HG03045 (cell line): ENCODE measurements around the gene SYVN1.

ENCODE experiments used
- ATAC-seq: cut with Tn5 transposase; IDR thresholded peaks from one replicate; pipeline ENCODE4 v1.9.1; 2021; ENCODE audit warnings: mild to moderate bottlenecking, moderate library complexity; ENCODE audit not compliant: unreplicated experiment

Gene SYVN1

DNA sequence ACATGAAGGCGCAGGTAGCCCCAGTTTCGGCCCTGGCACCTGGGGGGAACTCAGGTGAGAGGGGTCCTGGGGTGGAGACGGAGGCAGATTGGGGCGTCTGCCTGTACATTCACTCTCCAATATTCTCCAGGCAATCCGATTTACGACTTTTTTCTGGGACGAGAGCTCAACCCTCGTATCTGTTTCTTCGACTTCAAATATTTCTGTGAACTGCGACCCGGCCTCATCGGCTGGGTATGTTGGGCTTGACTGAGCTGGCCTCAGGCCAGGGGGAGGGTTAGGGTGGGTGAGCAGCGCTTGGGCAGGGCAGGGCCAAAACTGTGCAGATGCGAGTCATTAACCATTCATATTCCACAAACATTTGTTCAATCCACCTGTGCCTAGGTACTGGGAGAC, 21.0 kb downstream of the SYVN1 start:
- no peak for ATAC-seq

DNA sequence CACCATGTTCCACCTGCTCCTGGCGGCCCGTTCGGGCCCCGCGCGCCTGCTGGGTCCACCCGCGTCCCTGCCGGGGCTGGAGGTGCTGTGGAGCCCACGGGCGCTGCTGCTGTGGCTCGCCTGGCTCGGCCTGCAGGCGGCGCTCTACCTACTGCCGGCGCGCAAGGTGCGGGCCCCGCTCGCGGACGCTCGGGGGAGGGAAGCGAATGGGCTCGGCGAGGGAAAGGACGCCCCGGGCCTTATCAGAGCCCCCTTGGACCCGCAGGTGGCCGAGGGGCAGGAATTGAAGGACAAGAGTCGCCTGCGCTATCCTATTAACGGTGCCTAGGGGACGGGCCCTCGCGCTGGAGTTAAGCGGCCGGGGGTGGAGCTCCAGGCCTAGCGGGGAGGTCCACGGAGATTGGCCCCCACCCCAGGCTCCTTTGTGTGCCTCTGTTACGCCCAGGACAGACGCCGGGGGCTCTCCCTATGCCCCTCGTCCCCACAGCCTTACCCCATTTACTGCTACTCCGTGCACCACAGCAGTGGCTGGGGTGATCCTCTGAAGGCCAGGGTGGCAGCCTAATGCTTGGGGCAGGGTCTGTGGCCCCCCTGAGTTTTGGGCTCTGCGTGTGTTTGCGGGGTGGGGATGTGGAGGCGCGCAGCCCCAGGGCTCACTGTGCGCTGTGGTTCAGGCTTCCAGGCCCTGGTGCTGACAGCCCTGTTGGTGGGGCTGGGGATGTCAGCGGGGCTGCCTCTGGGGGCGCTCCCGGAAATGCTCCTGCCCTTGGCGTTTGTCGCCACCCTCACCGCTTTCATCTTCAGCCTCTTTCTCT, 21.6 kb downstream of the SYVN1 start:
- peak; percentile 29 for ATAC-seq

DNA sequence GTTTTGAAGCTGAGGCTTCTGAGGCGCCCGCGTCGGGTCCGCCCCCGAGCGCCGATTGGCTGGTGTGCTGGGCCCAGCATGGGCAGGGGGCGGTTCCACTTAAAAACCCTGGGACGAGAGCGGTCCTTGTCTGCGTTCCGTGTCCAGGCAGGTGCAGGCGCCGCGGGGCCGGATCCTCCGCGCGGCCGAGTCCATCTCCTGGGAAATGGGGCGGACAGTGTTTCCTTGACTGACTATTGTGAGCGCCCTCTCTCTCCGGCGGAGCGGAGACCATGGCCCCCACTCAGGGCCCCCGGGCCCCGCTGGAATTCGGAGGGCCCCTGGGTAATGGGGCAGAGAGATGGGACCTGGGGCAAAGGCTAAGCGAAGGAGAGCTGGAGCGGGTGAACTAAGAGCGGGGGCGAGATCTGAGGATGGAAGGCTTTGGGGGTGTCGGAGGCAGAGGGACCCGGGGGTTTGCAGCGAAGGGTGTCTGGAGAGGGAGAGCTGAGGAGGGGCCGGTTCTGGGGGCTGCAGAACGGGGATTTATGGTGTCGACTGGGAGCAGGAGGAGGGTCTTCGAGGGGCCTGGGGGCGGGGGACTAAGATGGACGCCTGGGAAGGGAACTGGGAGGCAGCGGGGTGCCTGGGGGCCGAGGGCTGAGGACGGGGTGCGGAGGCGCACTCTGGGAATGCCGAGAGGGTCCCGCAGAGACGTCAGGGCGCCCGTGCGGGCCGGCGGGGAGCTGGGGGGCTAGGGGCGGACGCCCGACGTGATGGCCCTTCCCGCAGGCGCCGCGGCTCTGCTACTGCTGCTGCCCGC, 22.4 kb downstream of the SYVN1 start, which contains the start of gene TM7SF2:
TM7SF2 (plus strand) TSS at position 129 of the 802 bp plus-strand sequence; CDS start at position 273, 144 bp downstream.
- peak; percentile 56 for ATAC-seq

DNA sequence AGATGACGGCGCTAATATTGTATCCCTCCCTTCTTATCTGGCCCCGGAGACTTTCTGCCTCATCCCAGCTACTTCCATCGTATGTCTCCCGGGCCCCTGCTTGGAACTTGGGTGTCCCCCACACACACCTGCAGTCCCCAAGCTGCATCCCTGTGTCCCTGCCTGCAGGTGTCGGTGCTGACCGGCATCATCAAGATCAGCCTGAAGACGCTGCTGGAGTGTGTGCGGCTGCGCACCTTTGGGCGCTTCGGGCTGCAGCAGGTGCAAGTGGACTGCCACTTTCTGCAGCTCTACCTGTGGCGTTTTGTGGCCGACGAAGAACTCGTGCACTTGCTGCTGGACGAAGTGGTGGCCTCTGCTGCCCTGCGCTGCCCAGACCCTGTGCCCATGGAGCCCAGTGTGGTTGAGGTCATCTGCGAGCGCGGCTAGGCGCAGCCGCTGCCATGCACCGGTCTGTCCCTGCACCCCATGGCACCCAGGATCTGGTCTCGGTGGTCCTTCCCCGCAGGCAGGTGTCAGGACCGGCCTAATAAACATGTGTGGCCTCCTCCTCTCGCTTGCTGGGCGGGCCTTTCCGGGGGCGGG, 23.1 kb downstream of the SYVN1 start:
- no peak for ATAC-seq

DNA sequence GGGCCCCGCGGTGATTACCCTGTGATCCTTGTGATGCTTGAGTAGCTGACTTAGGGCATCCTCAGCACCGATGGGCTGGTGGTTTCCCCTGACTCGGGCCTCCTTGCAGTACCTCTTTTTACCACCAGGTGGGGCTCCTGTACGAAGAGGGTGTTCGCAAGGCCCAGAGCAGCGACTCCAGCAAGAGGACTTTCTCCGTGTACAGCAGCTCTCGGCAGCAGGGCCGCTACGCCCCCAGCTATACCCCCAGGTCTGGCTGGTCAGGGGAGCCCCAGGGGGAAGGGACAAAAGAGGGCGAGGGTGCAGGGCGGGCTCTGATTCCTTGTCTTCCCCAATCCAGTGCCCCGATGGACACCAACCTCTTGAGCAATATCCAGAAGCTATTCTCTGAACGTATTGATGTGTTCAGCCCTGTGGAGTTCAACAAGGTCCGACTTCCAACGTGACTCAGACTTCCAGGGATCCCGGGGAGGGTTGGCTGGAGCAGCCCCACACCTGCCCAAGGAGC, 23.9 kb downstream of the SYVN1 start:
- no peak for ATAC-seq

DNA sequence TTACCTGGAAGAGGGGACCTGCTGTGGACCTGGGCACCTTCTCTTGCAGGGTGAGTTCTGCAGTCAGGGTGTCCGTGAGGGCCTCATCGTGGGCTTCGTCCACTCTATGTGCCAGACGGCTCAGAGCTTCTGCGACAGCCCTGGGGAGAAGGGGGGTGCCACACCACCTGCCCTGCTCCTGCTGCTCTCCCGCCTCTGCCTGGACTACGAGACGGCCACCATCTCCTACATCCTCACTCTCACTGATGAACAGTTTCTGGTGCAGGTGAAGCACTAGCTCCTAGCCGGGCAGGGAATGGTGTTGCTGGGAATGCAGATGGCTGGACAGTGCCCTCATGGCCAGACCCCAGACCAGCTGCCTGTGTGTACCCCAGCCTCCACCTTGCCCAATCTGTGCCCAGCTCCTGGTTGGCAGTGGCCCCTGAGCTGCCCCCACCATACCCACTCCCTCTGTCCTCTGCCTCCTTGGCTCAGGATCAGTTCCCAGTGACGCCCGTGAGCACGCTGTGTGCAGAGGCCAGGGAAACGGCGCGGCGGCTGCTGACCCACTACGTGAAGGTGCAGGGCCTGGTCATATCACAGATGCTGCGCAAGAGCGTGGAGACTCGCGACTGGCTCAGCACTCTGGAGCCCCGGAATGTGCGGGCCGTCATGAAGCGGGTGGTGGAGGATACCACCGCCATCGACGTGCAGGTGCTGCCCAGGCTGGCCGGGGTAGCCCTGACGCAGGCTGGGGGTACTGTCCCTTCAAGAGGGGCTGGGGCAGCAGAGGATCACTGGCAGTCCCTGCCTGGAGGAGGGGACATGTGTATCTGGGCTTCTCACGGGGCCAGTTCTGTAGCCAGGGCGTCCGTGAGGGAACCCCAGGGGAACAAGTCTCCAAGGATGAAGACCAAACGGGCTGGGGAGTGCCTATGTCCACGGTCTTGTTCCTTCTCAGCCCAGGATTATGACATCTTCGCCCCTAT, 24.8 kb downstream of the SYVN1 start:
- no peak for ATAC-seq

DNA sequence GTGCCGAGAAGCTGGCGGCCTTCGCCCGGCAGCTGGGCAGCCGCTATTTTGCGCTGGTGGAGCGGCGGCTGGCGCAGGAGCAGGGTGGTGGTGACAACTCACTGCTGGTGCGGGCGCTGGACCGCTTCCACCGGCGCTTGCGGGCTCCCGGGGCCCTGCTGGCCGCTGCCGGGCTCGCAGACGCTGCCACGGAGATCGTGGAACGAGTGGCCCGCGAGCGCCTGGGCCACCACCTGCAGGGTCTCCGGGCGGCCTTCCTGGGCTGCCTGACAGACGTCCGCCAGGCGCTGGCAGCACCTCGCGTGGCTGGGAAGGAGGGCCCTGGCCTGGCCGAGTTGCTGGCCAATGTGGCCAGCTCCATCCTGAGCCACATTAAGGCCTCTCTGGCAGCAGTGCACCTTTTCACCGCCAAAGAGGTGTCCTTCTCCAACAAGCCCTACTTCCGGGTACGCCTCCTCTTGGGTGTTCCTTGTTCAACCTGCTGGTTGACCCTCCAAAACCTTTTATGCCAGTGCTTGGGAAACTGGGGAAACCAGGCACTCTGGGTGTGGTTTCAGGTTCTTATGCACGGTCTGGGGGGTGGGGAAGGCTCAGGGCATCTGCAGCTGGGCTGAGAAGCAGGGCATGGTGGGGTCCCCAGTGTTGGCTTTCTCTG, 25.7 kb downstream of the SYVN1 start:
- ATAC-seq, result no peak

DNA sequence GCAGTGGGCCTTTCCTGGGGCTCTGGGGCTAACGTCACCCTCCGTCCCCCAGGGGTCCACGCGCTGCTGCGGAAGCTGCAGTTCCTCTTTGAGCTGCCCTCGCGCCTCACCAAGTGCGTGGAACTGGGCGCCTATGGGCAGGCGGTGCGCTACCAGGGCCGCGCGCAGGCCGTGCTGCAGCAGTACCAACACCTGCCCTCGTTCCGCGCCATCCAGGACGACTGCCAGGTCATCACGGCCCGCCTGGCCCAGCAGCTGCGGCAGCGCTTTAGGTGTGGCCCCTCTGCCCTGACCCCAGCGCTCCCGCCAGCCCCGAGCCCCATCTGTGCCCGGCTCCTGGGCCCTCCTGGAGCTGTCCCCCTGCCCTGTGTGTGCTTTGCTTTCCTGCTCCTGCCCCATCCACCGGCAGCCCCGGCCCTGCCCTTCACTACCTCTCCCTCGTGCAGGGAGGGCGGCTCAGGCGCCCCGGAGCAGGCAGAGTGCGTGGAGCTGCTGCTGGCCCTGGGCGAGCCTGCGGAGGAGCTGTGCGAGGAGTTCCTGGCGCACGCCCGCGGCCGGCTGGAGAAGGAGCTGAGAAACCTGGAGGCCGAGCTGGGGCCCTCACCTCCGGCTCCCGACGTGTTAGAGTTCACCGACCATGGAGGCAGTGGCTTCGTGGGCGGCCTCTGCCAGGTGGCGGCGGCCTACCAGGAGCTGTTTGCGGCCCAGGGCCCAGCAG, 26.4 kb downstream of the SYVN1 start:
- no peak for ATAC-seq

DNA sequence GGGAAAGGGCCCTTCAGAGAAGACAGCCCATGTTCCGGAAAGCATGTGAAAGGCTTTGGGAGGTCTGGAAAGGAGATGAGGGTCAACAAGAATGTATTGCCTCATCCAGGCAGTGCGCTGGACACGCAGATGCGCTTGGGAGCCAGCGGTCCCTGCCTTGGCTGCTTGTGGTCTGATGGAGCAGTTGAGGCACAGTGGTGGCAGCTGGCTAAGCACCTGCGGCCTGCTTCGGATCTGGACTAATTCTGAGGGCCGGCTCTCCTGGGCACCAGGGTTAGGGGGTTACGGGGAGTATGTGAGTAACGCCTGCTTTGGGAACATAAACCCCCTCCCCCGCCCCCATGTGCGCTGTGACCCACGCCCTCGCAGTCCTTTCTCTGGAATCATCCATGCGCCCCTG, 27.2 kb downstream of the SYVN1 start:
- no peak for ATAC-seq

DNA sequence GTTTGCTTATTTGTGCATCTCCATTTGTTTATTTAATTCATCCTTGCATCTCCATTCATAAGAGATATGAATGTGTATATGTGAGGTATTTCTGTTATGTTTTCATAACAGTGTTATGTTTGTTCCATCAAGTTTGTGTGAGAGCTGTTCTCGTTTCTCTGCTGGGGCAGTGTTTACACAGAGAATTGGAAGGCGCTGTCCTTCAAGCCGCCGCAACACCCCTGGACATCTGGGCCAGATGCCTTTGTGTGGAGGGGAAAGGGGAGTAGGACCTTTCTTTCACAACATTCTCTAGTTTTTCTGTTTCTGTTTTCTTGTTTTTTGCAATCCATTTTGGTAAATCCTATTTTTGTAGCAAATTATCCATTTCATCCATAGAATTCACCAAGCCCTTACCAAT, 29.7 kb downstream of the SYVN1 start:
- no peak for ATAC-seq

DNA sequence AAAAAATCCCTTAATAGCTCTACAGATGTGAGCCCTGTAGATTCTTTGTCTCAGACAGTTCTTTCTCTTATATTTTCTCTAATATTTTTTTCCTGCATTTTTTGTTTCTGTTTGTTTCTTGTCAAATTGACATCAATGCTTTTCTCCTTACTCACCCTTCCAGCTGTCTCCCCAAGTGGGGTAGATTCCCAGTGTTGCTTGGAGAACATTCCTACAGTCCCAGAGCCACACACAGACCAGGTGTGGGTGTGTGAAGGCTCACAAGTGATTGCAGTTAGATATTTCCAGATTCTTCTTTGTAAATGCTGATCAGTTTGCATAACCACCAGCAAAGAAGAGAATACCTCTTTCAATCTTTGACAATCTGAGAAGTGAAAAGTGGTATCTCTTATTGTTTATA, 30.8 kb downstream of the SYVN1 start:
- no peak for ATAC-seq

DNA sequence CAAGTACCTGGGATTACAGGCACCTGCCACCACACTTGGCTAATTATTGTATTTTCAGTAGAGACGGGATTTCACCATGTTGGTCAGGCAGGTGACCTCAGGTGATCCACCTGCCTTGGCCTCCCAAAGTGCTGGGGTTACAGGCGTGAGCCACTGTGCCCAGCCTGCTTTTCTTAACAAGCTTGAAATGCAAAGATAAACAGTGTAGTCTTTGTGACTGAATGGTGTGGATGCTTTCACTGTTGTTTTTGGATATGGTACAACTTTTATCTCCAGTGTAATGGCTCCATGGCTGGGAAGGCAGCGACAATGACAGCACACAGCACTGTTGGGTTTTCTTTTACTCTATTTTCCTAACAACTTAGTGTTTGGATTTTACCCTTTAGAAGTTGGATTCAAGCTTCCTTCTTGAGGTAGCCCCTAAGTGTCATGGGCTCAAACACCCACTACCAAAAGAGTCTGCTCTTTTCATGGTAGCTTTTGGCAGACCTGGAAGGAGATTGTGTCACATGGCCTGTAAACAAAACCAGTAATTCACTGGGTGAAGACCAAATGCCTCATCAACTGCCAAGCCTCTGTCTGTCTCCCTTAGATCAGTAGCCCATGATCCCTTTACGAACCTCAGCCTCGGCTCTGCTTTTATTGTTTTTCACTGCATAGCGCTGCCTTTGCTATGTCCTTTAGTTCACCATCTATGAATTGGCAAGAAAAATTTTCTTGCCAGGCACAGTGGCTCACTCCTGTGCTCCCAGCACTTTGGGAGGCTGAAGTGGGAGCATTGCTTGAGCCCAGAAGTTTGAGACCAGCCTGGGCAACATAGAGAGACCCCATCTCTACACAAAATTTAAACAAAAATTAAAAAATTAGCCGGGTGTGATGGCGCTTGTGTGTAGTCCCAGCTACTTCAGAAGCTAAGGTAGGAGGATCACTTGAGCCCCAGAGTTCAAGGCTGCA, 31.9 kb downstream of the SYVN1 start:
- ATAC-seq, result no peak

DNA sequence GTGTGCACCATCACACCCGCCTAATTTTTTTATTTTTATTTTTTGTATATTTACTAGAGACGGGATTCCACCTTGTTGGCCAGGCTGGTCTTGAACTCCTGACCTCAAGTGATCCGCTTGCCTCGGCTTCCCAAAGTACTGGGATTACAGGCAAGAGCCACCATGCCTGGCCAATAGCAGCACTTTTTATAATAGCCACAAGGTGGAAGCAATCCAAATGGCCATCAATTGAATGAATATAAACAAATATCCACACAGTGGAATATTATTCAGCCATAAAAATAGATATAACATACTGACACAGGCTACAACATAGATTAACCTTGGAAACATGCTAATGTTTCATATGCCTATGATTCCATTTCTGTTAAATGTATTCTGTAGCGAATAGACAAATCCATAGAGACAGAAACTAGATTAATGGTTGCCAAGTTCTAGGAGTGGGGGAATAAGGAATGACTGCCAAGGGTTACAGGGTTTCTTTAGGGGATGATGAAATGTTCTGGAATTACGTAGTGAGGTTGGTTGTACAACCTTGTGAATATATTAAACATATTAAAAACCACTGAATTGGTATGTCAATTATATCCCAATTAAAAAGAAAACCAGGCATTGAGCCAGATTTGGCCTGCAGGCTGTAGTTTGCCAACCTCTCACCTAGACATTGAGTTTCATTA, 33.5 kb downstream of the SYVN1 start:
- ATAC-seq, result no peak

DNA sequence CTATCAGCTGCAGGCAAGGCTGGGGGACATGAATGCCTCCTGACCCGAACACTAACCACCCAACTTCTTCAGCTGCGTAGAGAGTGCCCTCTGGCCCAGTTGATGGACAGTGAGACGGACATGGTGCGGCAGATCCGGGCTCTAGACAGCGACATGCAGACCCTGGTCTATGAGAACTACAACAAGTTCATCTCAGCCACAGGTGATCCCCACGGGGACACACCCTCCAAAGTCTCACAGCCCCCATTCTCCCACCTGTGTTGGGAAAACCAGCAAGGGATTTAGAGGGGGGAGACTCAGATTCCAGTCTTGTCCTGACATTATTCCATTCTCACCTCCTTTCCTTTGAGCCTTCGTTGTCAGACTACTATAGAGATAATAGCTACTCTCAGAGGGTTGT, 37.4 kb downstream of the SYVN1 start:
- ATAC-seq, result no peak

DNA sequence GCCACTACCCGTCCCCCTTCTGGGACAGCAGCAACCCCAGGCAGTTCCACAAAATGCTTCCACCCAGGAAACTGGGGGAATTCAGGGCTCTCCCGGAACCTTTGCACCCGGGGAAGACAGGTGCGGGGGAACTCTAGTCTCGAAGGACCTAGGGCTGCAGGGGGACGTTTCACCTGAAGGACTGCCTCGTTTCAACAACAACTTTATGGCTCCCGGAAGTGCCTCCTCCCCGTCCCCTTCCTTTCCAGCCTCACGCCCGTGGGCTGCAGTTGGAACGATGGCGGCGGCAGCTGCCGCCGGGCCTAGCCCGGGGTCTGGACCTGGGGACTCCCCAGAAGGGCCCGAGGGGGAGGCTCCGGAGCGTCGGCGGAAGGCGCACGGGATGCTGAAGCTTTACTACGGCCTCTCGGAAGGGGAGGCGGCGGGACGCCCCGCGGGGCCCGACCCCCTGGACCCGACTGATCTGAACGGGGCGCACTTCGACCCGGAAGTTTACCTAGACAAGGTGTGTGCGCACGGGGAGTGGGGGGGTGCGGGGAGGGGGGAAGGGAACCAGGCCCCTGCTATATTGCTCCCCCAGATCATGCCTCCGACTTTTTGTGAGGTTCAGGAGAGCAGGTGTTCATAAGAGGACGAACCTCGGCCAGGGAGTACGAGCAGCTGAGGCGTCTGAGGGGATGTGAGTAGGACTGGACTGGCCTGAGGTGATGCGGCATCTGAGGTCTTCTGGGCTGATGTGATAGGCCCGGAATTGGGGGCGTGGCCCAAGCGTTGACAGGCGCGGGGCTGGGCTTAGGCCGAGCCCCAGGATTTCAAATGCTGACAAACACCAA, 38.1 kb downstream of the SYVN1 start, which contains the start of gene VPS51:
VPS51 (plus strand) TSS at position 241 of the 833 bp plus-strand sequence; CDS start at position 278, 37 bp downstream.
- ATAC-seq, result peak; percentile 73

DNA sequence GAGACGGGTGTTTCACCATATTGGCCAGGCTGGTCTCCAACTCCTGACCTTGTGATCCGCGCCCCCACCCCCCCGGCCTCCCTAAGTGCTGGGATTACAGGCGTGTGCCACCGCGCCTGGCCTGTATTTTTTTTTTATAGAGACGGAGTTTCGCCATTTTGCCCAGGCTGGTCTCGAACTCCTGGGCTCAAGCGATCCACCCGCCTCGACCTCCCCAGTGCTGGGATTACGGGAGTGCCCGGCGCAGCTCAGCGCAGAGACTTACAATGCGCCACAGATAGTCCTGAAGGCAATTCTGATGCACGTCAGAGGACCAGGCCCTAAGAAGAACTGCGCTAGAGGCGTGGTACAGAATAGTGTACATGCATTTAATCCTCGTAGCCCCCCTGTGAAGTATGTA, 38.9 kb downstream of the SYVN1 start:
- ATAC-seq, result no peak

DNA sequence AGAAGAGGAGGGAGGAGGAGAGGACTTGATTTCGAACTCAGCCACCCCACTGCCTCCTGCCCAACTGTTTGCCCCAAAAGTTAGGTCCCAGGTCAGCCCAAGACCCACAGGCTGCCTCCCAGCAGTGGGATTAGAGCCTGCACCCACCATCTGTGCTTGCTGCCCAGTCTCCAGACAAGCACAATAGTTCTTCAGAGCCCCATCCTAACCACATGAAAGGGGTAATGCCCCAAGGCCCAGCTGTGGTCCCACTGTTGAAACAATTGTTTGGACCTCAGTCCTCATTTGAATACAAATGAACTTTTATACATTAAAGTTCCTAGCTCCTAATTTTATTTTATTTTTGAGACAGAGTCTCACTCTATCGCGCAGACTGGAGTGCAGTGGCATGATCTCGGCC, 43.7 kb downstream of the SYVN1 start:
- no peak for ATAC-seq
